Nephron progenitor cell (in vitro differentiated cells): ENCODE data around the gene ITGB7.
"Not testable (repeated sequence)": the region's sequence is repeated elsewhere in the genome, so short reads cannot be mapped to it uniquely, and the experiment has no call there.

ENCODE experiments used
- DNase-seq: peaks from one replicate; pipeline ENCODE4 v3.0.0; 2021
- H3K27ac Mint-ChIP-seq: 2 replicates; pipeline ENCODE4 v1.8.0; 2021; ENCODE audit warnings: mild to moderate bottlenecking, moderate library complexity, mixed read lengths
- H3K27me3 Mint-ChIP-seq: 2 replicates; pipeline ENCODE4 v1.8.0; 2021; ENCODE audit warnings: mild to moderate bottlenecking, low read depth, mixed read lengths; ENCODE audit not compliant: poor library complexity
- H3K36me3 Mint-ChIP-seq: 2 replicates; pipeline ENCODE4 v1.8.0; 2021; ENCODE audit warnings: low read depth, mixed read lengths
- H3K4me1 Mint-ChIP-seq: 2 replicates; pipeline ENCODE4 v1.8.0; 2021; ENCODE audit warnings: mixed read lengths
- H3K4me3 Mint-ChIP-seq: 2 replicates; pipeline ENCODE4 v1.8.0; 2021; ENCODE audit warnings: mild to moderate bottlenecking, moderate library complexity, mixed read lengths
- H3K9me3 Mint-ChIP-seq: 2 replicates; pipeline ENCODE4 v1.8.0; 2021; ENCODE audit warnings: mild to moderate bottlenecking, moderate library complexity, mixed read lengths
- CTCF ChIP-seq: fragments of 200-600 bp; sonication (generic); IDR thresholded peaks from 2 replicates; pipeline ENCODE4 v1.5.0; 2021; ENCODE audit warnings: antibody characterized with exemption

ITGB7 gene

GRCh38 chr12:53205747-53206419 is 1.2 kb downstream of the ITGB7 start:
- no peak for DNase-seq
- TF ChIP-seq CTCF, result no peak
- no peak overlapping the region for H3K4me3 Mint-ChIP-seq
- no peaks in the 10 kb centered on the region for H3K36me3 Mint-ChIP-seq
- H3K9me3 Mint-ChIP-seq, result no peaks in the 10 kb centered on the region
- H3K27me3 Mint-ChIP-seq, result peaks cover 16% of the 10 kb centered on the region
- no peak overlapping the region for H3K27ac Mint-ChIP-seq
- peaks cover 23% of the 10 kb centered on the region for H3K4me1 Mint-ChIP-seq

GRCh38 chr12:53204351-53204750 is 2.7 kb downstream of the ITGB7 start:
- peaks cover 28% of the 10 kb centered on the region for H3K27me3 Mint-ChIP-seq
- TF ChIP-seq CTCF, result no peak
- no peaks in the 10 kb centered on the region for H3K36me3 Mint-ChIP-seq
- no peak for DNase-seq
- peaks cover 24% of the 10 kb centered on the region for H3K4me1 Mint-ChIP-seq
- H3K27ac Mint-ChIP-seq, result no peak overlapping the region
- no peaks in the 10 kb centered on the region for H3K9me3 Mint-ChIP-seq
- H3K4me3 Mint-ChIP-seq, result no peak overlapping the region

GRCh38 chr12:53202316-53202715 is 4.7 kb downstream of the ITGB7 start:
- H3K27ac Mint-ChIP-seq, H3K36me3 Mint-ChIP-seq, H3K4me3 Mint-ChIP-seq, H3K9me3 Mint-ChIP-seq, DNase-seq: not testable (repeated sequence)
- H3K4me1 Mint-ChIP-seq, result peaks cover 12% of the 10 kb centered on the region
- H3K27me3 Mint-ChIP-seq, result peaks cover 40% of the 10 kb centered on the region

- peaks cover 42% of the 10 kb centered on the region for H3K27me3 Mint-ChIP-seq
- no peak overlapping the region for H3K4me3 Mint-ChIP-seq
- H3K36me3 Mint-ChIP-seq, result no peaks in the 10 kb centered on the region
- H3K27ac Mint-ChIP-seq, result no peak overlapping the region
- peaks cover 12% of the 10 kb centered on the region for H3K4me1 Mint-ChIP-seq
- DNase-seq, result no peak
- no peak for TF ChIP-seq CTCF
- no peaks in the 10 kb centered on the region for H3K9me3 Mint-ChIP-seq
Measured at GRCh38 chr12:53201639-53202038, 5.4 kb downstream of the ITGB7 start.

- TF ChIP-seq CTCF, result no peak
- H3K36me3 Mint-ChIP-seq, result no peaks in the 10 kb centered on the region
- no peak overlapping the region for H3K4me3 Mint-ChIP-seq
- DNase-seq, result no peak
- H3K27ac Mint-ChIP-seq, result no peak overlapping the region
- peaks cover 47% of the 10 kb centered on the region for H3K27me3 Mint-ChIP-seq
- H3K4me1 Mint-ChIP-seq, result peaks cover 9% of the 10 kb centered on the region
- no peaks in the 10 kb centered on the region for H3K9me3 Mint-ChIP-seq
Measured at GRCh38 chr12:53201177-53201541, 5.9 kb downstream of the ITGB7 start.

- H3K36me3 Mint-ChIP-seq, result no peaks in the 10 kb centered on the region
- H3K27ac Mint-ChIP-seq, result no peak overlapping the region
- H3K4me3 Mint-ChIP-seq, result no peak overlapping the region
- no peak for TF ChIP-seq CTCF
- H3K27me3 Mint-ChIP-seq, result peaks cover 51% of the 10 kb centered on the region
- DNase-seq, result no peak
- no peaks in the 10 kb centered on the region for H3K9me3 Mint-ChIP-seq
- H3K4me1 Mint-ChIP-seq, result peaks cover 5% of the 10 kb centered on the region
Measured at GRCh38 chr12:53200458-53201176, 6.4 kb downstream of the ITGB7 start.
